Measurements from ENCODE around the gene PTPRE. TPM values are rescaled to one million over a fixed set of nuclear protein-coding genes. Genes with fewer than 3 reads are reported as not detected.

Gene PTPRE
- total RNA-seq, 4 donors from 2014 or later, result 17.4 to 23.0 (median 20.1) TPM

DNA sequence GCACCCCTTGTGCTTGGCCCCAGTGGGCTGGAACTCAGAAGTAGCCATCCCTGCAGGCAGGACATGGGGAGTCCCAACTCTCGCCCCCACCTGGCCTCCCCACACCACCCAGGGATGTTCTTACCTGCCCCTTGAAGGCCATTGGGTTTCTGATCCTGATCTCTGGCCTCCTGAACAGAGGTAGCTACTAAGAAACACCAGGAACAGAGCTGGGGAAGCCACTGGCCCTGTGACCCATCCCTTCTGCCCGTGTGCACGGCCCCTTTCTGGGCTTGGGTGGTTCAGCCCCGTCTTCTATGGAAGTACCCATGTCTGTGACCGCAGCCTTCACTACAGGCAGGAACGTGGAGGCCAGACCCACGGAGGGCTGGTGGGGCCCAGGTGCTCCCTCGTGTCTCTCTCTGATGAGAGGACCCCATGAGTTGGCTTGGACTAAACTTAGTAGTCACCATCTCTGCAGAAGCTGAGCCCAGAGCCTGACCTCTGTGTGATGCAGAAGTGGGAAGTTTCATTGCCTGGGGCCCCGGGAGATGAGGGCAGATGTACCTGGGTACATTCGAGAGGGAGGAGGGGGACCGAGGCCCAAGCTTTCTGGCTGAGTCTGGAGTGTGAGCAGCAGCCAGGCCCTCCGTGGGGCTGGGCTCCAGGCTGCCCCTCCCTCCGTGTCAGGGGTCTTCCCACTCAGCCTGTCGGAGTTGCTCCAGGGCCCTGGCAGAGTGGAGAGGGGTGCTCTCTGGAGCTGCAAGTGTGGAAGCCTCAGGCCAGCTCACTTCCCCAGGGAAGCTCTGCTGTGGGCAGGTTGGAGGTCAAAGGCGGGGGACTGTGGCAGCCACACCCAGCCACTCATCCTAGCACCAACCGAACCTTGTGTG lies 138.3 kb downstream of the PTPRE start:
- DNase-seq (ENCODE audit: low spot score in 2 of 2), result no peak
- intact Hi-C loops (cut with DNase I; ENCODE audit: low total_unique reads), result no loop called here
- TF ChIP-seq POLR2A (IDR thresholded peaks at IDR 0.05), result no peak
- 80 to 87% methylated on average over 13 to 16 of the region's 16 CpGs for WGBS, 2 donors
- H3K4me3 ChIP-seq (ENCODE audit: low read depth, poor library complexity, severe bottlenecking), result no peak overlapping the region

DNA sequence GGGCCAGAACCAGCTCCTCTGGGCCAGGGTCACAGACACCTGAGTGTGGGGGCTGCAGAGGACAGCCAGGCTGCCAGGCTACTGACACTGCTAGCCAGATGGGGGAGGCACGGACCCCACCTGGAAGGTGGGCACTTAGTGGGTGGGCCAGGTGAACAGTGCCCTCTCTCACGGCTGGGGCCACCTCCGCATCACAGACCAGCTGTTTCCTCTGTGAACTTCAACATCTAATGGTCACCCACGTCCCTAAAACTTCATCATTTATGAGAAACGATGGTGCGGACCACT lies 138.9 kb downstream of the PTPRE start:
- H3K4me3 ChIP-seq (ENCODE audit: low read depth, poor library complexity, severe bottlenecking), result no peak overlapping the region
- WGBS, 2 donors, result 89 to 95% methylated on average over 5 to 6 of the region's 6 CpGs
- intact Hi-C loops (cut with DNase I; ENCODE audit: low total_unique reads), result no loop called here
- no peak for DNase-seq (ENCODE audit: low spot score in 2 of 2)
- TF ChIP-seq, protein P1, sequence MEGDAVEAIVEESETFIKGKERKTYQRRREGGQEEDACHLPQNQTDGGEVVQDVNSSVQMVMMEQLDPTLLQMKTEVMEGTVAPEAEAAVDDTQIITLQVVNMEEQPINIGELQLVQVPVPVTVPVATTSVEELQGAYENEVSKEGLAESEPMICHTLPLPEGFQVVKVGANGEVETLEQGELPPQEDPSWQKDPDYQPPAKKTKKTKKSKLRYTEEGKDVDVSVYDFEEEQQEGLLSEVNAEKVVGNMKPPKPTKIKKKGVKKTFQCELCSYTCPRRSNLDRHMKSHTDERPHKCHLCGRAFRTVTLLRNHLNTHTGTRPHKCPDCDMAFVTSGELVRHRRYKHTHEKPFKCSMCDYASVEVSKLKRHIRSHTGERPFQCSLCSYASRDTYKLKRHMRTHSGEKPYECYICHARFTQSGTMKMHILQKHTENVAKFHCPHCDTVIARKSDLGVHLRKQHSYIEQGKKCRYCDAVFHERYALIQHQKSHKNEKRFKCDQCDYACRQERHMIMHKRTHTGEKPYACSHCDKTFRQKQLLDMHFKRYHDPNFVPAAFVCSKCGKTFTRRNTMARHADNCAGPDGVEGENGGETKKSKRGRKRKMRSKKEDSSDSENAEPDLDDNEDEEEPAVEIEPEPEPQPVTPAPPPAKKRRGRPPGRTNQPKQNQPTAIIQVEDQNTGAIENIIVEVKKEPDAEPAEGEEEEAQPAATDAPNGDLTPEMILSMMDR (IDR thresholded peaks at IDR 0.05), result no peak
- no peak for TF ChIP-seq POLR2A (IDR thresholded peaks at IDR 0.05)

- no peak for DNase-seq (ENCODE audit: low spot score in 2 of 2)
- TF ChIP-seq, protein P1 (IDR thresholded peaks at IDR 0.05), result no peak
- TF ChIP-seq POLR2A (IDR thresholded peaks at IDR 0.05), result no peak
- intact Hi-C loops (cut with DNase I; ENCODE audit: low total_unique reads), result no loop called here
- 78 to 84% methylated on average over 23 of the region's 23 CpGs for WGBS, 2 donors
- no peak overlapping the region for H3K4me3 ChIP-seq (ENCODE audit: low read depth, poor library complexity, severe bottlenecking)
Measured at GRCh38 chr10:128046156-128046952, 139.5 kb downstream of the PTPRE start.

GRCh38 chr10:128046953-128047290 lies 140.0 kb downstream of the PTPRE start:
- TF ChIP-seq POLR2A (IDR thresholded peaks at IDR 0.05), result no peak
- TF ChIP-seq, protein P1 (IDR thresholded peaks at IDR 0.05), result no peak
- WGBS, 2 donors, result 64 to 67% methylated on average over 10 of the region's 10 CpGs
- no peak overlapping the region for H3K4me3 ChIP-seq (ENCODE audit: low read depth, poor library complexity, severe bottlenecking)
- no peak for DNase-seq (ENCODE audit: low spot score in 2 of 2)
- intact Hi-C loops (cut with DNase I; ENCODE audit: low total_unique reads), result no loop called here

- intact Hi-C loops (cut with DNase I; ENCODE audit: low total_unique reads), result no loop called here
- 33 to 39% methylated on average over 14 to 17 of the region's 17 CpGs for WGBS, 2 donors
- TF ChIP-seq, protein P1 (IDR thresholded peaks at IDR 0.05), result no peak
- no peak for TF ChIP-seq POLR2A (IDR thresholded peaks at IDR 0.05)
- no peak overlapping the region for H3K4me3 ChIP-seq (ENCODE audit: low read depth, poor library complexity, severe bottlenecking)
- DNase-seq (ENCODE audit: low spot score in 2 of 2), result peak; percentile 82 to 94
Measured at GRCh38 chr10:128047351-128047750, 140.4 kb downstream of the PTPRE start.

DNA sequence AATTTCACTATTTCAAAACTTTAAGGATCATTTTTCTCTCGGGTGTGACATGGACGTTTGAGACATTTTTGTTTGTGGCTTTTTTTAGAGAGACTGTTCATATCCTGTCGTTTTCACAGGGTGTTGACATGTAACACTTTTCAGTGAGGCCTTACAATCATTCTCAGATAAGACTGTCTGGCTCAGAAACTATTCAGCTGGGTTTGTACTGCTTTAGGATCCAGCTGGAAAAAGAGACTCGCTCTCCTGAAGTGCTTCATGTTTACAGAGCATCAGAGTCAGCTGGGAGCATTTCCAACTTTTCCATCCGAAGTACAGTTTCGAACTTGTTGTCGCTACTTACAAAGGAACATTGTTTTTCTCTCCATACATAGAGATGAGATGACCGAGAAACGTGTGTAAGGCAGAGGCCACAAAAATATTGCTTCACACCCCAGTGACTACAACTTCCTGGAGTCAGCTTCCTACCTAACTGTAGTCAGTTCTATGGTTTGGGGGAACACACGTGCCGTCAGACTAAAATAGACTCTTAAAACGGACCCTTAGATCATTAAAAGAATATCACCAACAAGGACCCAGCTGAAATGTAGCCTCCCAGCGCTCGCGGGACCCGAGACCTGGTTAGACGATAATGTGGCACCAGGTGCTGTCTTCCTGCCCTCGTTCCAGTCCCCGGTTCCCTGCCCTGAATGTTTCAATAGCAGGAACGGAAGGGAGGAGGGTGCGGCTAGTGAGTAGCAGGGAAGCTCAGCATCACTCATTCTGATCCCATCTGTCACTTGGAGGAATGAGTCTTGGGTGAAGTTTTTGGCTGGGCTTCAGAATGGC lies 141.3 kb downstream of the PTPRE start:
- DNase-seq (ENCODE audit: low spot score in 2 of 2), result no peak
- H3K4me3 ChIP-seq (ENCODE audit: low read depth, poor library complexity, severe bottlenecking), result no peak overlapping the region
- 30 to 32% methylated on average over 21 of the region's 21 CpGs for WGBS, 2 donors
- TF ChIP-seq POLR2A (IDR thresholded peaks at IDR 0.05), result no peak
- TF ChIP-seq, protein P1 (IDR thresholded peaks at IDR 0.05), result no peak
- intact Hi-C loops (cut with DNase I; ENCODE audit: low total_unique reads), result no loop called here

Data from lower leg skin (tissue), 4 donors.